GM19463 (cell line): ENCODE measurements around the gene PGAM1.
"Not testable (repeated sequence)": the region's sequence is repeated elsewhere in the genome, so short reads cannot be mapped to it uniquely, and the experiment has no call there.

Source experiments
- ATAC-seq: cut with Tn5 transposase; IDR thresholded peaks from one replicate; pipeline ENCODE4 v1.9.1; 2021; ENCODE audit warnings: mild to moderate bottlenecking, moderate library complexity; ENCODE audit not compliant: unreplicated experiment

Gene PGAM1

DNA sequence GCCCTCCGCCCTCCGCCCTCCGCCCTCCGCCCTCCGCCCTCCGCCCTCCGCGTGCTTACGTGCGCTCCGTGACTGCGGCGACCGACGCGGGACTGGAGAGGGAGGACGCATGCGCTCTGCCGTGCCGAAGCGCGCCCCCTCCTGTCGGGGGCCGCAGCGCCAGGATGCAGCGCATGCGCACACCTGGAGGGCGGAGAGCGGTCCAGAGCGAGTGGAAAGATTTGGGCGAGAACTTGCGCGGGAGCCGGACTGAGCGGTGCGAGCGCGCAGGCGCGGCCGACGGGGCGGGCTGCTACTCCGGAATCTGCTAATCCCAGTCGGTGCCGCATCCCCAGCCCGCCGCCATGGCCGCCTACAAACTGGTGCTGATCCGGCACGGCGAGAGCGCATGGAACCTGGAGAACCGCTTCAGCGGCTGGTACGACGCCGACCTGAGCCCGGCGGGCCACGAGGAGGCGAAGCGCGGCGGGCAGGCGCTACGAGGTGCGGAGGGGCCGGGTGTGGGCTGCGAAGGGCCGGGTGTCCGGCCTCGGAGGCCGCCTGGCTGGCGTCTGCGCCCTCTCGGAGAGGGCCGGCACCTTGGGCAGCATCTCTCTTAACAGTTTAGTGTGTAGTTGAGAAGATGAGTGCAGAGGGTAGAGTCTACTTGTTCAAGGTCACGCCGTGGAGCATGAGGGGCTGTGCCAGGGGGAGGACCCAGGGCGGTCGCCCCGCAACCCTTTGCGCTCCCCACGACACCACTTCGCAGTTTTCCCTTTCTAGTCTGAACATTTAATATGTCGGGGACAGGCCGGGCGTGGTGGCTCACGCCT, at the start of gene PGAM1:
Gene PGAM1 (plus strand): TSS at position 228 of the 812 bp plus-strand sequence. CDS start 117 bp downstream, at position 345.
- ATAC-seq, result peak; percentile 80

DNA sequence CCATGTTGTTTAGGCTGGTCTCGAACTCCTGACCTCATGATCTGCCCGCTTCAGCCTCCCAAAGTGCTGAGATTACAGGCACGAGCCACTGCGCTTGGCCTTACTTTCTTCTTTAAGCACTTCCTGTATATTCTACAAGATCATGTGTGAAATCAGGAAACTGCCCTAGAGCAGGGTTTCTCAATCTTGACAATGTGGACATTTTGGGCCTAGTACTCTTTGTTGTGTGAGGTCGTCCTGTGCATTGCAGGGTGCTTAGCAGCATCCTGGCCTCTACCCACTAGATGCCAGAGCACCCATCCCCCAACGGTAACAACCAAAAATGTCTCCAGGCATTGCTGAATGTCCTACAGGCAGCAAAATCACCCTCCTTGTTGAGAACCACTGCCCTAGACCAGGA, 49.6 kb upstream of the PGAM1 start:
- no peak for ATAC-seq

DNA sequence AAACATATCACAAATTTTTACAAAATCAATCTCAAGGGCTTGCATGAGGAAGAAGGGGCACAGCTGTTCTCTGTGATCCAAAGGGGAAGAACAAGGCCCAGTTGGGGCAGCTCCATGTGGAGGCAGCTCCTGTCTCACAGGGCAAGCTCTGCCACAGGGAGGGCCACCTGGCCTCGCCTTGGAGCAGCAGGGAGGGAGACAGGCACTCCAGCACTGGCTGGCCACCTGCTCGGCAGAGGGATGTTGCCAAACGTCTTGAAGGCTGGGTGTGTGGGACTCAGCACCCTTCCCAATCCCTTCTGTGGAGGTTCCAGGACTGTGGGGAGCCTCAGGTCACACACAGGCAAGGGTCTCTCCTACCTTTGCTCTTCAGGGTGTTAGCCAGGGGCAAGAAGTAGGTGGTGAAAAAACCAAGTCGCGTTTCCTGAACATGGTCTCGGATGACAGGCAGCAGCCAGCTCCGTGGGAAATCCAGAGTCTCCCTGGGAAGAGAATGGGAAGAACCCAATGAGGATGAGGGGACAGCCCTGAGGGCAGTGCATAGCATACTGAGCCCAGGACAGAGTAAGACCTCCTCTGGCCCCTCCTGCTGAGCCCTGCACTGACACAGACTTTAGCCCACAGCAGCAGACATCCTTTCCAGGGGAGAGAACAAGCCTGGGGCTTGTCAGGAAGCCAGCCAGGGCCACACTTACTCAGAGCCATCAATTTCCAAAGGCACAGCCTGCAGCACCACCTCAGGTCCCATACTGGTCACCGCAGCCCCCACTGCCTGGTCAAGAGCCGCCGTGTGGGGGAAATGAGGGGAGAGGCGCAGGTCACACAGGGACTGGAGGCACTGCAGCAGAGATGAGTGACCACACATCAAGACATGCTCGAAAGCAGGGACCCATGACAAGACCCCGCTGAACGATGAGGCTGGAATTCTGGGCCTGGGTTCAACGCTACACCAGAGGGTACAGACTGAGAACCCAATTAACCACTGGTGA, 46.8 kb upstream of the PGAM1 start:
- ATAC-seq, result no peak

DNA sequence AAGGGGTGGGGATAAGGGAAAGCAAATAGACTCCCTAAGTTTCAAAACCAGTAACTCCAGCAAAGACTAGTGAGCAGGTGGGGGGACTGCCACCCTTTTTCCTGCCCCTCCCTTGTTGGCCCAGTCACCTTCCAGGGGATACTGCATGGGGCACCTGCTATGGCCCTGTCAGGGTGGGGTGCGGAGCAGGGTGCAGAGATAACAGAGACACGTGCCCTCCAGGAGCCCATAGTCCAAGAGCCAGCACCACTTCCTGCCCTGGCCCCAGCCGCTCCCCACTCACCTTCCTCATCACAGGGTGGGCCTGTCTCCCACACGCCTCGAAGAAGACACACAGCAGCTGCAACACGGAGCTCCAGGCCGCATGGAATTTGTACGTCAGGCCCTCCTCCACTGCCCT, 45.5 kb upstream of the PGAM1 start:
- no peak for ATAC-seq

DNA sequence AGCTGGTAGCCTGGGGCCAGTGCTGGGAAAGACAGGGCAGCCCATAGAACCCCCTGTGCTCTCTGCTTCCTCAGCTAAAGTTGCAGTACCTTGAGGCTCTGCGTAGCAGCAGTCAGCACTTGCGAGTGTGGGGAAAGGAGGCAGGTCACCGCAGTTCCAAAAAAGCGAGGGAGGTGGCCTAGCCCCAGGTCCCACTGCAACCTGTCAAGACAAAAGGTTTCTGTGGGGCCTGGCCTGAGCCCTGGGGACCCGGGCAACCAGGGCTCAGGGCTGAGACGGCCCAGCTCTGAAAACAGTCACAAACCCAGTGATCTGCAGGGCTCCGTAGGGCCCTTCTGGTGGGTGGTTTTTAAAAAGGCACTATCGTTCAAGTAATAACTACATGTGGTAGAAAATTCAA, 44.4 kb upstream of the PGAM1 start:
- no peak for ATAC-seq

DNA sequence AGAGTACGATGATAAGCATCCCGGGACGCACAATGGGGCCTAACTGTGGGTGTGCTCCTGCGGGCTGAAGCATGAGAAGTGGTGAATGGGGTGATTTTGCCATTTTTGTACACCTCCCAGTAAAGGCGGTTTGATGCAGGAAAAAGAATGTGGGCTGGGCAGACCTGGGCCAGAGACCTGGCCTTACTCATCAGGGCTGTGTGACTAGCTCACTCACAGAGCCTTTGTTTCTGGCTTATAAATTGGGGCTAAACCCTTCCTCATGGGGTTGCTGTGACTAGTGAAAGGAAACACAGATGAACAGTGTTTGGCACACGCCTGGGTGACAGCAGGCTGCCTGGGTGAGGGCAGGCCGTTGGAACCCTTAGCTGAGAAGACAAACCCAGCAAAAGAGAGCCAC, 42.8 kb upstream of the PGAM1 start:
- no peak for ATAC-seq

DNA sequence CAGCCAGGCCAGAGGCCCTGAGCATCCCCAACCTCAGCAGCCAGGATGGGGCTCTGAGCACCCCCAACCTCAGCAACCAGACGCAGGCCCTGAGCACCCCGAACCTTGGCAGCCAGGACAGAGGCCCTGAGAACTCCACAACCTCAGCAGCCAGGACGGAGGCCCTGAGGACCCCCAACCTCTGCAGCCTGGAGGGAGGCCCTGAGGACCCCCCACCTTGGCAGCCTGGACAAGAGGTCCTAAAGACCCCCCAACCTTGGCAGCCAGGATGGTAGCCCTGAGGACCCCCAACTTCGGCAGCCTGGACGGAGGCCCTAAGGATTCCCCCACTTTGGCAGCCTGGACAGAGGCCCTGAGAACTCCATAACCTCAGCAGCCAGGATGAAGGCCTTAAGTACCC, 41.8 kb upstream of the PGAM1 start:
- ATAC-seq, result no peak

DNA sequence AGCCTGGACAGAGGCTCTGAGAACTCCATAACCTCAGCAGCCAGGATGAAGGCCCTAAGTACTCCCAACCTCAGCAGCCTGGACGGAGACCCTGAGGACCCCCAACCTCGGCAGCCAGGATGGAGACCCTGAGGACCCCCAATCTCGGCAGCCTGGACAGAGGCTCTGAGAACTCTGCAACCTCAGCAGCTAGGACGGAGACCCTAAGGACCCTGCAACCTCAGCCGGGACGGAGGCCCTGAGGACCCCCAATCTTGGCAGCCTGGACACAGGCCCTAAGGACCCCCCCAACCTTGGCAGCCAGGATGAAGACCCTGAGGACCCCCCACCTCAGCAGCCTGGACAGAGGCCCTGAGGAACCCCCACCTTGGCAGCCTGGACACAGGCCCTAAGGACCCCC, 41.4 kb upstream of the PGAM1 start:
- ATAC-seq, result no peak

DNA sequence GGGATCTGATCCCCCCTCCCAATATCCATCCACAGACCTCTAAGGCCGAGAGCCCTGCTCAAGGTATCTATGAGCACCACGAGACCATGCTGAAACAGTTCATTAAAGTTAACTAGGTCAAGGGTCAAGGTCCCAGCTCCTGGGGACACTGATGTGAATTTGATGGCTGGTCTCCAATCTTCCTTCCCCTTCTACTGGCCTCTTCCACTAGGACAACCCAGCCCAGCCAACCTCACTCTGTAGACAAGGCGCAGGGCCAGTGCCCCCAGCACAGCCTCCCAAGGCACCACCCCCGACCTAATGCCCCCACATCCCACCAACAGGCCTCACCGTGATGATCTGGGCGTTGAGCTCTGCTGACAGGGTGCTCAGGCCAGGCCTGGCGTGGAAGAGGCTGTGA, 40.4 kb upstream of the PGAM1 start:
- no peak for ATAC-seq

DNA sequence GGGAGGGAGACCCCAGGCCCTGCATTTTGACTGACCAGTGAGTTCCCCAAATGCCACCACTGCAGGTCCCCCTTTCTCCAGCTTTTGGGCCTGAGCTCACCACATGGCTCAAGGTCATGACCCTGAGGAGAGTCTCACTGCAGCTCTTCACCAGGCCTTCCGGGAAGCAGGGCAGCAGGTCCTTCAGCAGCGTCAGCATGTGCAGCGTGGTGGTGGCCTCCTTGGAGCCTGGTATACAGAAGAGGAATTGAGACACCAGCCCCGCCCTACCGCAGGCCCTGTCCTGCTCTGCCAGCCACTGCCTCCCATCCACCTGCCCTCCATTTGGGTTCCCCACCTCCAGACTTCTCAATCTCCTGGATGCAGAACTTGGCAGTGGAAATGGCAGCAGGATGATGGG, 37.8 kb upstream of the PGAM1 start:
- no peak for ATAC-seq

DNA sequence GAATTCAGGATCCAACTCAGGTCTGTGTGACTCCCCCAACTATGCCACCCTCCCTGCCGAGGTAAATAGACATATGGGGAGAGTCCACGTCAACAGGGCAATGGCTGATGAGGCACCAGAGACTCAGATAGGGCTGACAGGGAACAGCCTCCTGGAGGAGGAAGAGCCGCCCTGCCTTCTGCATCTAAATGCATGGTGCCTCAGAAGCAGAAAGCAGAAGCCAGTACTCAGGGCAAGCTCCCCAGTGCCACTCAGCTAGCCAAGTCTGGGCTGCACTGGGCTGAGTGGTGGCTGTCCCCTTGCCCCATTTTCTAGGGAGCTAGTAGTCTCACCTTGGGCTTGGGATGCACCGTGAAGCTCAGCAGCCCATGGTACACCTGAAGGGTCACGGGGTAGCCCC, 35.9 kb upstream of the PGAM1 start:
- no peak for ATAC-seq

DNA sequence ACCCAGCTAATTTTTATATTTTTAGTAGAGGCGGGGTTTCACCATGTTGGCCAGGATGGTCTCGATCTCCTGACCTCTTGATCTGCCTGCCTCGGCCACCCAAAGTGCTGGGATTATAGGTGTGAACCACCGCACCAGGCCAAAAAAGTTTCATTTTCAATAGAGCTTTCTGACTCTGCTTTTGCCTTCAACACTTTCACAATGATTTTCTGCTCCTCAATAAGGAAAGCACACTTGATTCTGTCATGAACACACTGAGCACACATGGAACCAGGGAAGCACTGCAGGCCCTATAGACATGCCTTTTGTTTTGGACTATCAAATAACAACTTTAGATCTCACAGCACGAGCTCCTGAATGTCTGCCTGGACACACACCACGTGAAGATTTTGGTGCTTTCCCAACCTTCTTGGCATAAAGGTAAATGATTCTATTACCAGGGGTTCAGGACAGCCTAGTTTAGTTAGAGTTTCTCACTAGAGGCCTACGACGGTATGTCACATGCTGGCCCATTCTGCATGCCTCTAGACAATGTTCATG, 32.9 kb upstream of the PGAM1 start:
- ATAC-seq, result no peak

DNA sequence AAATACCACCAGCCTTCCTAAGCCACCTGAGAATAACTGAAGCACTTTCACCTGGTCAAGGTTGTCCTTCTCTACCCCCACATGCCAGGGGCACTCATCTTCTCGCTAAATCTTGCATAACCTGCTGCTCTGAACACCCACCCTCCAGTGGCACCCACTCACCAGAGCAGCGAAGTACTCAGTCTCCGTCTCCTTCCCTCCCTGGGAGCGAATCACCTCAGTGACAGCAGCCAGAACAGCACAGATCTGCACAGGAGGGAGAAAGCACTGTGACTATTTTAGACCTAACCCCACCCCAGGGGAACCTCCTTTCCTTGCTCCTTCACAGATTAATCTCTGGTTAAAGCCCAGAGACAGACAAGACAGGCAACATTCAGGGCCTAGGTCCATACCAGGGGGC, 29.9 kb upstream of the PGAM1 start:
- ATAC-seq, result no peak

DNA sequence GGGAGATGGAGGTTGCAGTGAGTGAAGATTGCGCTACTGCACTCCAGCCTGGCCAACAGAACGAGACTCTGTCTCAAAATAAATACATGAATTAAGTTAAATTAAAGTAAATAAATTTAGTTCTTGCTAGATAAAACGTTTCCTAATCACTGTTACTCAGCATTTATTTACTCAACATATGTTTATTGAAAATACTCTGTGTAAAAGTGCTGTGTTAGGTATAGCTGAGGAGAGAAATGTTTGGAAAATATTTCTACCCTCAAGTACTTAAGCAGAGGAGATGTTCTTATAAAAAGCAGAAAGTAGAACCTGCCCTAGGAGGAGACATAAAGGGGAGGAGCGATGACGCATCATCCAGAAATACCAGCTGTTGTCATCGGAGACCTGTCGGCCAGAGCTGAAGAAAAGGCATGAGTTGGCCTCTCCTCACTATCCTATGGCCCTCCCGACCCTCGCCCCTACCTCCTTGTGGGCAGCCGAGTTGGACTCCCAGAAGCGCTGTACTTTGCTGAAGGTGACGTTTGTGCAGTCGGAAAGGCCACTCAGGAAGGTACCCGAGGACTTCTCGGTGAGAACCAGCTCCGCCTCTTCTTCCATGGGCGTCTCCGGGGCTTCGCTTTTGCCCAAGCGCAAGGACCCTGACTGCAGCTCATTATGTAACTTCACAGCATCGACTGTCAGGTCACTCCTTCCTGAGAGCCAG, 26.0 kb upstream of the PGAM1 start:
- ATAC-seq, result no peak

DNA sequence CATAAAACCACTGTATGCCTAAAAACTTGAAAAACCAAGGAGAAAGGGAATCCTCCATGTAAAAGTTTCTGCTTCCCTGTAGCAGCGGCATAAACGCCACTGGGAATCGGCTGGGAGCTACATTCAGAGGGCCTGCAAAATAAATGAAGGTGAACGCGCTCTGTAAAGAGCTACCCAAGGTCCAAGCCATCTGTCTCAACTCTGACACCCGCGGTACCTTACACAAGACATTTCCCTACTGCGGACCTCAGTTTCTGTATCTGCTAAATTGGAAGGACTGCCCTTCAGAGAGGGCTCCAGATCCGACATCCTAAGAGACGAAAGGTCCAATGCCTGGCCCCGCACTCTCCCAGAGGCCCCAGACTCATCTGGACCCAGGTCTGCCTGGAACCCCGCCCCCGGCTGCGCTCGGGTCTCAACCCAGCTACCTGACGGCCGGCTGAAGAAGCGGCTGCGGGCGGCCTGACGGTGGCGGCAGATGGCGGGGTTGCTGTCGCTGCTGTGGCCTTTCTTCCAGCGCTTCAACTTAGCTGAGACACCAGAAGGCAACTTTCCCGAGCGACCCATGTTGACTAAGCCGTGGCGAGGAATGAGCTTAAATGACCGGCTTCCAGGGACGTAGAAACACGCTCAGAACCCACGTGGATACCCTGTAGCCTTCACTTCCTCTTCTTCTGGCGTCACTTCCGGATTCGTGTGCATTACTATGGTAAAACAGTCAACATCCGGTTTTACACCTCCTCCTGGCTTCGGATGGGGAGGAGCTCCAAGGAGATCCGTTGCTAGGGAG, 25.1 kb upstream of the PGAM1 start, which contains the start of gene RRP12:
Gene RRP12 (minus strand): TSS at position 676 of the 790 bp plus-strand sequence. CDS start 109 bp downstream, at position 567.
- ATAC-seq, result peak; percentile 99

DNA sequence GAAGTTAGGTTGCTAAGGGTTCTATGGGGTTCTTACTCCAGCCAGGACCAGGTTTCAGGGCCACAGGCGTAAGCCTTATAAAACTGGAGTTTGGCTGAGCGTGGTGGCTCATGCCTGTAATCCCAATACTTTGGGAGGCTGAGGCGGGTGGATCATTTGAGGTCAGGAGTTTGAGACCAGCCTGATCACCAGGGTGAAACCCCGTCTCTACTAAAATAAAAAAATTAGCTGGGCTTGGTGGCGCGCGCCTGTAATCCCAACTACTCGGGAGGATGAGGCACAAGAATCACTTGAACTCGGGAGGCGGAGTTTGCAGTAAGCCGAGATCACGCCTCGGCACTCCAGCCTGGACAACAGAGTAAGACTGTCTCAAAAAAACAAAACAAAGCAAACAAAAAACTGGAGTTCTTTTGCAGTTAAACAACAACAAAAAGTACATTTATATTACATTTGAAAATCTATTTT, 24.5 kb upstream of the PGAM1 start:
- no peak for ATAC-seq

DNA sequence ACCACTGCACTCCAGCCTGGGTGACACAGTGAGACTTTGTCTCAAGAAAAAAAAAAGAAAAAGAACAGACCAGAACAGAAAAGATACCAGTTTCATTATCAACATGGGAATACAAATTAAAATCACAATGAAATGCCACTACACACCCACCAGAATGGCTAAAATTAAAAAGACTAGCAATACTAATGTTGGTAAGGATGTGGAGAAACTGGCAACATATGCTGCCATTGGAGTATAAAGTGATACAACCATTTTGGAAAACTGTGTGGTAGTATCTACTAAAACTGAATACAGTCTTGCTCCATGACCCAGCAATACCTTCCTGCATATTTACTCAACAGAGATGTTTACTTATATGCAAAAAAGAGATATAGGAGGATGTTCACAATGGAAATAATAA, 21.9 kb upstream of the PGAM1 start:
- no peak for ATAC-seq

DNA sequence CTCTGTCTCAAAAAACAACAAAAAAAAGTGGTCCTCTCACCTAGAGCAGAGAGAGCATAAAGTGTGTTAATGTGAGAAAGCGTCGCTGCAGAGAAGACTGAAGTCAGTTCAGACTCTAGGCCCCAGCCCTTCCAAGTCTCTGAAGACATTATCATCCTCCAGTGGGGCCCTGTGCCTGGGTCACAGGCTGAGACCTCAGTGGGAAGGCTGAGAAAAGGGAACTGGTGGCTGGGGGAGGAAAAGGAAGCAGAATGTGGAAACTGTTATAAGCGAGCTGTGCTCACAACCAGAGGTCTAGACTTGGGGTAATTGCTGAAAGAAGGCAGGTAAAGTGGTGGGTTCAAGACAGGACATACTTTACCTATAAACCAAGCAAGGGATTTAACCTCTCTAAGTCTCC, 19.9 kb upstream of the PGAM1 start:
- ATAC-seq, result no peak

DNA sequence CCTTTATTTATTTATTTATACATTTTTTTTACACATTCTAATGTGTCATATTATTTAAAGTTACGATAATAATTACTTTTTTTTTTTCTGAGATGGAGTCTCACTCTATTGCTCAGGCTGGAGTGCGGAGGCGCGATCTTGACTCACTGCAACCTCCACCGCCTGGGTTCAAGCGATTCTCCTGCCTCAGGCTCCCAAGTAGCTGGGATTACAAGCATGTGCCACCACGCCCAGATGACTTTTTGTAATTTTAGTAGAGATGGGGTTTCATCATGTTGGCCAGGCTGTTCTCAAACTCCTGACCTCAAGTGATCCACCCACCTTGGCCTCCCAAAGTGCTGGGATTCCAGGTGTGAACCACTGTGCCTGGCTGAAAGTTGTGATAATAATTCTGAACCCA, 19.5 kb upstream of the PGAM1 start:
- ATAC-seq, result not testable (repeated sequence)
